Ishikawa (cell line): Measurements from ENCODE around the gene SOCS1.

ENCODE experiments used
- CEBPB ChIP-seq: IDR thresholded peaks from 2 replicates; pipeline ENCODE4 v1.6.1; 2012
- CREB1 ChIP-seq: IDR thresholded peaks from 2 replicates; pipeline ENCODE4 v1.6.1; 2012; ENCODE audit warnings: low read depth
- EGR1 ChIP-seq: IDR thresholded peaks from 2 replicates; pipeline ENCODE4 v1.6.1; 2012
- EP300 ChIP-seq: IDR thresholded peaks from 2 replicates; pipeline ENCODE4 v1.6.1; 2012; ENCODE audit warnings: borderline replicate concordance
- FOXM1 ChIP-seq: IDR thresholded peaks from 2 replicates; pipeline ENCODE4 v1.6.1; 2012; ENCODE audit warnings: low read depth, borderline replicate concordance
- MAX ChIP-seq: IDR thresholded peaks from 2 replicates; pipeline ENCODE4 v1.6.1; 2012
- NFIC ChIP-seq: IDR thresholded peaks from 2 replicates; pipeline ENCODE4 v1.6.1; 2012
- RAD21 ChIP-seq: IDR thresholded peaks from 2 replicates; pipeline ENCODE4 v1.6.1; 2012; ENCODE audit warnings: low read depth
- REST ChIP-seq: IDR thresholded peaks from 2 replicates; pipeline ENCODE4 v1.6.1; 2012; ENCODE audit warnings: low read depth, mild to moderate bottlenecking
- TAF1 ChIP-seq: IDR thresholded peaks from 2 replicates; pipeline ENCODE4 v1.6.1; 2012; ENCODE audit warnings: low read depth, mild to moderate bottlenecking
- TCF12 ChIP-seq: IDR thresholded peaks from 2 replicates; pipeline ENCODE4 v1.6.1; 2012; ENCODE audit warnings: low read depth
- TEAD4 ChIP-seq: IDR thresholded peaks from 2 replicates; pipeline ENCODE4 v1.6.1; 2012
- USF1 ChIP-seq: IDR thresholded peaks from 2 replicates; pipeline ENCODE4 v1.6.1; 2012
- YY1 ChIP-seq: IDR thresholded peaks from 2 replicates; pipeline ENCODE4 v1.6.1; 2012; ENCODE audit warnings: low read depth
- ZBTB7A ChIP-seq: IDR thresholded peaks from 2 replicates; pipeline ENCODE4 v1.6.1; 2012; ENCODE audit warnings: low read depth

Gene SOCS1

GRCh38 chr16:11250091-11250785, 5.8 kb downstream of the SOCS1 start:
- TF ChIP-seq CEBPB (no peak), TCF12 (no peak), NFIC (peak; percentile 34; the same call in 1 of the 2 replicates), USF1 (peak; percentile 70), ZBTB7A (no peak), YY1 (no peak), EGR1 (no peak), MAX (peak; percentile 92), TAF1 (no peak), REST (no peak), FOXM1 (no peak), EP300 (peak; percentile 36; the same call in 1 of the 2 replicates), TEAD4 (peak; percentile 54; the same call in 1 of the 2 replicates)

GRCh38 chr16:11249233-11250061, 6.6 kb downstream of the SOCS1 start:
- TF ChIP-seq YY1 (no peak), TCF12 (no peak), EGR1 (no peak), FOXM1 (no peak), TAF1 (no peak), NFIC (no peak), ZBTB7A (no peak), REST (no peak), RAD21 (no peak), USF1 (no peak), CREB1 (no peak), EP300 (no peak), MAX (no peak), CEBPB (no peak), TEAD4 (no peak)

- no peak for TF ChIP-seq TAF1
- no peak for TF ChIP-seq TEAD4
Measured at GRCh38 chr16:11248133-11248532, 7.9 kb downstream of the SOCS1 start.

- TF ChIP-seq ZBTB7A (no peak), YY1 (no peak), FOXM1 (no peak), CEBPB (no peak), MAX (no peak), USF1 (no peak)
Measured at GRCh38 chr16:11245988-11246387, 10.0 kb downstream of the SOCS1 start.

- TF ChIP-seq EP300 (no peak), CREB1 (no peak), TAF1 (no peak), REST (no peak), TCF12 (no peak), NFIC (no peak), USF1 (no peak)
Measured at GRCh38 chr16:11245222-11245737, 10.7 kb downstream of the SOCS1 start.
